A549 treated with GW870086 at 1 μM for 4 hours (cell line): ENCODE results near the gene RABL2B. TPM values are rescaled to one million over a fixed set of nuclear protein-coding genes. Genes with fewer than 3 reads are reported as not detected.

Source experiments
- total RNA-seq: library from RNA; stranded (reverse); fragments of 200-300 nt; extraction: Qiagen RNA extraction; gene quantifications from 5 replicates; pipeline ENCODE4 v1.2.3, GENCODE V29; 2022; ENCODE audit warnings: low read depth

The RABL2B gene
- 15.5 to 19.4 TPM (median 18.4 TPM) in 5 replicates for total RNA-seq

DNA sequence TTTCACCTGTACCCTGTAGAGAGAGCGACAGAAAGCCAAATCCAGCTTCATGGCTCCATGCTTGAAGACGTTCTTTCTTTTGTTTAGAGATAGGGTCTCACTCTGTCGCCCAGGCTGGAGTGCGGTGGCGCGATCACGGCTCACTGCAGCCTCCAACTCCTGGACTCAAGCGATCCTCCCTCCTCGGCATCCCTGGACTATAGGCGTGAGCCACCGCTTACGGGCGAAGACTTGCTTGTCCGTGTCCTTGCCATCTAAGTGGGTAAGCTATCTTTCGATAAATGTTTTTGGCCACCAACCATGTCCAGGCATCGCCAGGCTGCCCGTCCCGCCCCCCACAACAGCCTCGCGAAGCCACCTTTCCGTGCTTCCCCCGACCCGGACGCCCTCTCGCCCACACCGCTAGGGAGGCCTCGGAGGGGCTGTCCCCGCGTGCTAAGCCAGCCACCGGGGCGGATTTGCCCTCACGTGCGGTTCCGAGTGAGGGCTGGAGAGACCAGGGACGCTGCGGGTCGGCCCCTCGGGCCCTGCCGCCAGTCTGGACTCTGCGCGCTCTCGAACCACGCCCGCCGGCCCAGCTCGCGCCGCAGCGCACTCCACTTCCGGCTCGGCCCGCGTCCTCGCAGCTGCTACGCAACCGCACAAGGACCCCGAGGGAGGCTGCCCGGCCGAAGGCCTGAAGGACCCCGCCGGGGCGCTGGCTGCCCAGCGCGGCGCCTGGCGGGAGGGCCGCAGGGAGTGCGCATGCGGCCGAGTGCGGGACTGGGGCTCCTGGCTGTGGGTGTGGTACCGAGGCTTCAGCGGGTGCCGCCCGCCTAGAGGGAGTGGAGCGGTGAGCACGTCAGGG is at the start of gene RABL2B:
Gene RABL2B, minus strand, starts transcription at position 604 of the 847 bp plus-strand sequence. CDS start 1,342 bp downstream, outside the sequence.

GRCh38 chr22:50737728-50738648 is 45.4 kb downstream of the RABL2B start, which contains the start of gene ACR:
ACR (plus strand) TSS chr22:50738204; CDS start chr22:50738236, 32 bp downstream.

Other genes with a start within 250 kb of the RABL2B start
- gene KLHDC7B, start 237.7 kb downstream of the RABL2B start, total RNA-seq: not detected in 5 replicates
- gene SYCE3, start 220.7 kb downstream of the RABL2B start, total RNA-seq: 0.40 to 0.80 TPM (median 0.75 TPM) in 3 of 5 replicates, not detected in the others
- 7.6 to 13.7 TPM (median 11.2 TPM) in 5 replicates for gene CPT1B, start 205.2 kb downstream of the RABL2B start, total RNA-seq
- gene CHKB, start 200.8 kb downstream of the RABL2B start, total RNA-seq: 12.2 to 23.0 TPM (median 17.5 TPM) in 5 replicates
- gene MAPK8IP2, start 182.8 kb downstream of the RABL2B start, total RNA-seq: 2.9 to 3.9 TPM (median 3.7 TPM) in 5 replicates
- 17.0 to 23.9 TPM (median 22.0 TPM) in 5 replicates for gene ARSA, start 155.5 kb downstream of the RABL2B start, total RNA-seq
- gene SHANK3, start 110.8 kb downstream of the RABL2B start, total RNA-seq: 3.0 to 5.3 TPM (median 4.1 TPM) in 5 replicates
- gene ACR, start 45.4 kb downstream of the RABL2B start, total RNA-seq: 0.11 to 0.14 TPM in 2 of 5 replicates, not detected in the others